ENCODE results near the gene XRCC3. TPM values are rescaled to one million over a fixed set of nuclear protein-coding genes. Genes with fewer than 3 reads are reported as not detected.

XRCC3 gene
- total and polyA plus RNA-seq, 4 donors: 1.7 to 14.1 (median 2.8) TPM

DNA sequence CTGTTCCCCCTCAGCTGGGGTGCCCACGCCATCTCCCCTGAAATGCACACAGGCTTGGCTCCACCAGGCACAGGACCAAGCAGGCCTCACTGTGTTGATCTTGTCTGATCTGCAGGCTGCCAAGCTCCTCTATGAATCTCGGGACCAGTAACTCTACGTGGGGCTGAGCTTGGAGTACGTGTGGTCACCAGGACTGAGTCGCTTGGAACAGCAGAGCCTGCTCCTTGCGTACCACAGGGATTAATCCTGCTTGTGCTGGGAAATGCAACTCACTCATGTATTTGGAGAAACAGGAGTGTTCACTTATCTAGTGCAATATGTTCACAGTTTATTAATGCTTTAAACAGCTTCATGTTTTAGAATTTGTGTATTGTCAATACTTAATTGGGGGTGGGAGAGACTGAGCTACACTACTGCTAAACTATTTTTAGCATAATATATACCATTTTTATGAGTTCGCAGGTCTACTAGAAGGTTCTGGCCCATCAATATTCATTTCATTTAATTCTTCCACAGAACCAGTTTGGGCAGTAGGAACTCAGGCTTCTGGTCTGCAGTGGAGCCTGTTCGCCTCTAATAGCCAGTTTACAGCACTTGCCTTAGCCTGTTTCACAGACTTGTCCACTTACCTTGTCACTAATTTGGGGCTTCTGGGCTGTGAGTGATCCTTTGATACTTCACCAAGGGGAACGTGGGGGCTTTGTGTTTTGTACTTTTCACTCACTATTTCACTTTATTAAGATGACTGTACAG, 17.8 kb upstream of the XRCC3 start (continued):
- TF ChIP-seq RAD21 (IDR thresholded peaks at IDR 0.05): no peak

DNA sequence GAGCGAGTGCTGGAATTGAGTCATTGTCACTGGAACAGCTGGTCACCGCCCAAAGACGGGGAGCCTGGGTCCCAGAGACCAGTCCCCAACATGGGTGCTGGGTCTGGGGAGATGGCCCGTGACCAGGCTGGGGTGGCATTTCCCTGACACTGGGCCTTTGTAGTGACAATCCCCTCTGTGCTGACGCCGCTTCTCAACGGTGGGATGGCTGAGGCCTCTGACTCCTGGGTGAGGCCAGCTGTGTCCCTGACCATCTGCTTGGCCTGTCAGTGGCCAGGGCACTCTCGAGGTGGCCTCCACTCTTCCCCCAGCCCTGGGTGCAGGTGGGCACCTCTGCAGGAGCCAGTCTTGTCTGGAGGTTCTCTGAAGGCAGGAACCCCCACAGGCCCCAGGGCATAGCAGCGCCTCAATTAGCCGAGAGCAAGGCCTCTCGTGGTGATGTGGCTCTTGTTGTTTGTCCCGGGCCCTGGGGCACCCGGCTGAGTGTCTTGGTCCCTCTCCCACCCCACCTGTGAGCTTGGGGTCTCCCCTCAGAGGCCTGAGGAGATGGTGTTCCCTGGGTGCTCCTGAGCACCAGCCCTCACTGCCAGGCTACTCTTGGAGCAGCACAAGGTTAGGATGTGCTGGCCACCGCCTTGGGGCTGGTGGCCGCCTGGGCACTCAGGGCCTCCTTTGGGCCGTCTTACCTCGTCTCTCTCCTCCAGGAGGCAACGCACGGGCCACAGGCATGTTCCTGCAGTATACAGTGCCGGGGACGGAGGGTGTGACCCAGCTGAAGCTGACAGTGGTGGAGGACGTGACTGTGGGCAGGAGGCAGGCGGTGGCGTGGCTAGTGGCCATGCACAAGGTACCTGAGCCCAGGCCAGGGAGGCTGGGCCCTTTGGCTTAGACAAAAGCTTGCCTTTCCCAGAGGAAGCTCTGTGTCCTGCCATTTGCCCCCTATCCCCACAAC, 16.9 kb upstream of the XRCC3 start:
- Histone ChIP-seq H3K36me3 (ENCODE audit: control insufficient read depth in 4 of 4, insufficient read depth in 3 of 4, low read depth in 1 of 4, low read length in 3 of 4) (peaks cover 4 to 34% (median 18%) of the 10 kb centered on the region in 4 donors), H3K4me3 (ENCODE audit: low read depth in 1 of 3, low read length in 3 of 3) (no peak overlapping the region), H3K27ac (ENCODE audit: low read depth in 1 of 2, low read length in 2 of 2) (no peak overlapping the region), H3K9me3 (ENCODE audit: control insufficient read depth in 4 of 4, low read length in 3 of 4) (no peaks in the 10 kb centered on the region), H3K4me1 (ENCODE audit: control insufficient read depth in 4 of 4, insufficient read depth in 4 of 4, low read length in 3 of 4) (peaks cover 0 to 13% (median 7%) of the 10 kb centered on the region in 4 donors), H3K27me3 (ENCODE audit: control insufficient read depth in 4 of 4, insufficient read depth in 4 of 4, low read length in 3 of 4) (no peaks in the 10 kb centered on the region), H3K9ac (ENCODE audit: low read depth in 1 of 2, low read length in 2 of 2) (no peak overlapping the region)
- DNase-seq (ENCODE audit: low spot score): no peak
- 95% methylated on average over 24 of the region's 24 CpGs for WGBS
- no peak for TF ChIP-seq EGR1 (IDR thresholded peaks at IDR 0.05; ENCODE audit: low read depth in 2 of 2)
- no peak for TF ChIP-seq HNF4A (conservative IDR thresholded peaks at IDR 0.05)
- TF ChIP-seq, protein P1, sequence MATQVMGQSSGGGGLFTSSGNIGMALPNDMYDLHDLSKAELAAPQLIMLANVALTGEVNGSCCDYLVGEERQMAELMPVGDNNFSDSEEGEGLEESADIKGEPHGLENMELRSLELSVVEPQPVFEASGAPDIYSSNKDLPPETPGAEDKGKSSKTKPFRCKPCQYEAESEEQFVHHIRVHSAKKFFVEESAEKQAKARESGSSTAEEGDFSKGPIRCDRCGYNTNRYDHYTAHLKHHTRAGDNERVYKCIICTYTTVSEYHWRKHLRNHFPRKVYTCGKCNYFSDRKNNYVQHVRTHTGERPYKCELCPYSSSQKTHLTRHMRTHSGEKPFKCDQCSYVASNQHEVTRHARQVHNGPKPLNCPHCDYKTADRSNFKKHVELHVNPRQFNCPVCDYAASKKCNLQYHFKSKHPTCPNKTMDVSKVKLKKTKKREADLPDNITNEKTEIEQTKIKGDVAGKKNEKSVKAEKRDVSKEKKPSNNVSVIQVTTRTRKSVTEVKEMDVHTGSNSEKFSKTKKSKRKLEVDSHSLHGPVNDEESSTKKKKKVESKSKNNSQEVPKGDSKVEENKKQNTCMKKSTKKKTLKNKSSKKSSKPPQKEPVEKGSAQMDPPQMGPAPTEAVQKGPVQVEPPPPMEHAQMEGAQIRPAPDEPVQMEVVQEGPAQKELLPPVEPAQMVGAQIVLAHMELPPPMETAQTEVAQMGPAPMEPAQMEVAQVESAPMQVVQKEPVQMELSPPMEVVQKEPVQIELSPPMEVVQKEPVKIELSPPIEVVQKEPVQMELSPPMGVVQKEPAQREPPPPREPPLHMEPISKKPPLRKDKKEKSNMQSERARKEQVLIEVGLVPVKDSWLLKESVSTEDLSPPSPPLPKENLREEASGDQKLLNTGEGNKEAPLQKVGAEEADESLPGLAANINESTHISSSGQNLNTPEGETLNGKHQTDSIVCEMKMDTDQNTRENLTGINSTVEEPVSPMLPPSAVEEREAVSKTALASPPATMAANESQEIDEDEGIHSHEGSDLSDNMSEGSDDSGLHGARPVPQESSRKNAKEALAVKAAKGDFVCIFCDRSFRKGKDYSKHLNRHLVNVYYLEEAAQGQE (IDR thresholded peaks at IDR 0.05): no peak
- no peak for TF ChIP-seq SP1 (IDR thresholded peaks at IDR 0.05)
- no peak for TF ChIP-seq FOXA2 (IDR thresholded peaks at IDR 0.05)
- no peak for TF ChIP-seq YY1 (IDR thresholded peaks at IDR 0.05)

DNA sequence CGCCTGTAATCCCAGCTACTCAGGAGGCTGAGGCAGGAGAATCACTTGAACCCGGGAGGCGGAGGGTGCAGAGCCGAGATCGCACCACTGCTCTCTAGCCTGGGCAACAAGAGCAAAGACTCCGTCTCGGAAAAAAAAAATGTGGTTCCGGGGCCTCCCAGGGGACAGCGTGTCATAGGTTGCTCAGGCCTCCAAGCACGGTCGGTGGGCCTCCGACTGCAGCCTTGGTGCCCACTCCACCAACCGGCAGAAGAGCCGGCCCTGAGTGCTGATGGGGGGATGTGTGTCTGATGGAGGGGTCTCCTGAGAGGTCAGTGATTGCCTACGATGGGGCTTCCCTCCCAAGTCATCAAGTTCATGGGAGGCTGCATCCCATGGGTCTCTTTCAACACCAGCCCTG, 16.2 kb upstream of the XRCC3 start:
- Histone ChIP-seq H3K9ac (ENCODE audit: low read depth in 1 of 2, low read length in 2 of 2) (no peak overlapping the region), H3K9me3 (ENCODE audit: control insufficient read depth in 4 of 4, low read length in 3 of 4) (no peaks in the 10 kb centered on the region), H3K4me1 (ENCODE audit: control insufficient read depth in 4 of 4, insufficient read depth in 4 of 4, low read length in 3 of 4) (peaks cover 0 to 13% (median 7%) of the 10 kb centered on the region in 4 donors), H3K36me3 (ENCODE audit: control insufficient read depth in 4 of 4, insufficient read depth in 3 of 4, low read depth in 1 of 4, low read length in 3 of 4) (peaks cover 4 to 33% (median 18%) of the 10 kb centered on the region in 4 donors), H3K4me3 (ENCODE audit: low read depth in 1 of 3, low read length in 3 of 3) (no peak overlapping the region), H3K27ac (ENCODE audit: low read depth in 1 of 2, low read length in 2 of 2) (no peak overlapping the region), H3K27me3 (ENCODE audit: control insufficient read depth in 4 of 4, insufficient read depth in 4 of 4, low read length in 3 of 4) (no peaks in the 10 kb centered on the region)
- TF ChIP-seq EGR1 (IDR thresholded peaks at IDR 0.05; ENCODE audit: low read depth in 2 of 2) (no peak), JUND (IDR thresholded peaks at IDR 0.05) (no peak), RAD21 (IDR thresholded peaks at IDR 0.05) (no peak), FOXA2 (IDR thresholded peaks at IDR 0.05) (no peak), ATF3 (IDR thresholded peaks at IDR 0.05) (no peak), SP1 (IDR thresholded peaks at IDR 0.05) (no peak), YY1 (IDR thresholded peaks at IDR 0.05) (no peak)
- TF ChIP-seq, protein P1 (IDR thresholded peaks at IDR 0.05): no peak
- TF ChIP-seq, protein P2, sequence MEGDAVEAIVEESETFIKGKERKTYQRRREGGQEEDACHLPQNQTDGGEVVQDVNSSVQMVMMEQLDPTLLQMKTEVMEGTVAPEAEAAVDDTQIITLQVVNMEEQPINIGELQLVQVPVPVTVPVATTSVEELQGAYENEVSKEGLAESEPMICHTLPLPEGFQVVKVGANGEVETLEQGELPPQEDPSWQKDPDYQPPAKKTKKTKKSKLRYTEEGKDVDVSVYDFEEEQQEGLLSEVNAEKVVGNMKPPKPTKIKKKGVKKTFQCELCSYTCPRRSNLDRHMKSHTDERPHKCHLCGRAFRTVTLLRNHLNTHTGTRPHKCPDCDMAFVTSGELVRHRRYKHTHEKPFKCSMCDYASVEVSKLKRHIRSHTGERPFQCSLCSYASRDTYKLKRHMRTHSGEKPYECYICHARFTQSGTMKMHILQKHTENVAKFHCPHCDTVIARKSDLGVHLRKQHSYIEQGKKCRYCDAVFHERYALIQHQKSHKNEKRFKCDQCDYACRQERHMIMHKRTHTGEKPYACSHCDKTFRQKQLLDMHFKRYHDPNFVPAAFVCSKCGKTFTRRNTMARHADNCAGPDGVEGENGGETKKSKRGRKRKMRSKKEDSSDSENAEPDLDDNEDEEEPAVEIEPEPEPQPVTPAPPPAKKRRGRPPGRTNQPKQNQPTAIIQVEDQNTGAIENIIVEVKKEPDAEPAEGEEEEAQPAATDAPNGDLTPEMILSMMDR (IDR thresholded peaks at IDR 0.05; ENCODE audit: low read depth, low read length, missing input control): no peak
- WGBS: 97% methylated on average over 15 of the region's 15 CpGs
- no peak for DNase-seq (ENCODE audit: low spot score)

All from liver (tissue), 9 donors.